NCI-H128 (cell line): ENCODE results near the gene MVB12B.
"Not testable (repeated sequence)": the region's sequence is repeated elsewhere in the genome, so short reads cannot be mapped to it uniquely, and the experiment has no call there.

ENCODE experiments used
- DNase-seq: peaks from one replicate; lab custom pipeline; 2025; ENCODE audit not compliant: unreplicated experiment; lab: John Stamatoyannopoulos, UW

Gene MVB12B

DNA sequence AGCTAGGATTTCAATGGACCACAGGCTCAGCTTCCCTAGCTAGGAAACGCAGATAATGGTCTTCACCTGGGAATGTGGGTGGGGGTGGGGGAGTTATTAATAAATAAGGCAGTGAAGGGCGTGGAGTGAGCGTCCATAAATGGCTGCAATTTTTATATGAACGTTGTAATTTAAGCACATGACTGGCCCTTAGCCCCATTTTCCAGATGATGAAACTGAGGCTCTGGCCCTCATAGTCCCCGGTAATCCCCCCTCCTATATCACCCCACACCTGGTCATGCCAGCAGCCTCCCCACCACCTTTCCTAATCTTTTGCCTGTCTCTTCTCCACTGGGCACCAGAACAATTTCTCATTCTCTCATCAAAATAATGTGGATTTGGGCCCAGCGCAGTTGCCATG lies 225.2 kb downstream of the MVB12B start:
- DNase-seq: no peak

DNA sequence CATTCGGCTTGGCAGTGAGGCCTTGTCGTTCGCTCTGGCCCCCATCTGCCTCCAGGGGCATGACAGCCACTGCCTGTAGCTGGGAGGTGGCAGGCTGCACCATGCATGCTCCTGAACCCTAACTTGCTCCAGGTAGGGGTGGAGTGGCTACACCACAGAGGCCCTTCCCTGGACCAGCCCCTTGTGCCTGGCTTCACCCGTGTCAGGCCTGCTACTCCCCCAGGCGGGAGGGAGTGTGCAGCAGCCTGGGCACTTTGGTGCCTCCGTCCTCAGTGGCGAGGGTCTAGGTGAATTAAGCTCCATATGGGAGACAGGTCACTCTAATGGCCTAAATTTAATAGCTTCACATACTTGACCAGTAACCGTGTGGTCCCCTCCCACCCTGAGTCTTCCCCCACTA lies 227.7 kb downstream of the MVB12B start:
- DNase-seq: no peak

DNA sequence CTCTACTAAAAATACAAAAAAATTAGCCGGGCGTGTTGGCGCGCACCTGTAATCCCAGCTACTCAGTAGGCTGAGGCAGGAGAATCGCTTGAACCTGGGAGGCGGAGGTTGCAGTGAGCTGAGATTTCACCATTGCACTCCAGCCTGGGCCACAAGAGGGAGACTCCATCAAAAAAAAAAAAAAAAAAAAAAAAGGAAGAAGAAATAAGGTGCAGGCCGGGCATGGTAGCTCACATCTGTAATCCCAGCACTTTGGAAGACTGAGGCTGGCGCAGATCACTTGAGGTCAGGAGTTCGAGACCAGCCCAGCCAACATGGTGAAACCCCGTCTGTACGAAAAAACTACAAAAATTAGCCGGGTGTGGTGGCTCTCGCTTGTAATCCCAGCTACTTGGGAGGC lies 228.8 kb downstream of the MVB12B start:
- DNase-seq: not testable (repeated sequence)
